Inflammatory macrophage (primary cell): ENCODE results near the gene ATP9B.

Experiments used
- DNase-seq, 2 donors: peaks; one replicate each; pipeline ENCODE4 v3.0.0-alpha.2; 2020 to 2022

The ATP9B gene

GRCh38 chr18:79399275-79400081 is 330.3 kb downstream of the ATP9B start:
- peak in 1 of 2 donors; percentile 40 for DNase-seq

- DNase-seq: peak; percentile 28 to 70
These were observed 330.9 kb downstream of the ATP9B start for GRCh38 chr18:79400091-79400590.

GRCh38 chr18:79400591-79401381 is 331.6 kb downstream of the ATP9B start:
- no peak for DNase-seq

GRCh38 chr18:79401494-79402208 is 332.5 kb downstream of the ATP9B start:
- no peak for DNase-seq

- no peak for DNase-seq
These were observed 333.0 kb downstream of the ATP9B start for GRCh38 chr18:79402209-79402576.

GRCh38 chr18:79402977-79403722 is 334.0 kb downstream of the ATP9B start:
- peak; percentile 60 to 61 for DNase-seq

GRCh38 chr18:79403723-79404566 is 334.8 kb downstream of the ATP9B start:
- DNase-seq: no peak

- DNase-seq: no peak
These were observed 335.3 kb downstream of the ATP9B start for GRCh38 chr18:79404567-79404910.

GRCh38 chr18:79405019-79405780 is 336.0 kb downstream of the ATP9B start:
- no peak for DNase-seq

GRCh38 chr18:79405781-79406575 is 336.8 kb downstream of the ATP9B start:
- DNase-seq: peak; percentile 71 to 85

- no peak for DNase-seq
These were observed 337.5 kb downstream of the ATP9B start for GRCh38 chr18:79406708-79407107.

- DNase-seq: no peak
These were observed 340.1 kb downstream of the ATP9B start for GRCh38 chr18:79409313-79409712.

GRCh38 chr18:79410171-79410641 is 341.0 kb downstream of the ATP9B start:
- DNase-seq: no peak

- DNase-seq: no peak
These were observed 341.8 kb downstream of the ATP9B start for GRCh38 chr18:79410731-79411613.

- no peak for DNase-seq
These were observed 342.7 kb downstream of the ATP9B start for GRCh38 chr18:79411614-79412526.

- DNase-seq: peak in 1 of 2 donors; percentile 26
These were observed 343.8 kb downstream of the ATP9B start for GRCh38 chr18:79413025-79413424.

- no peak for DNase-seq
These were observed 344.2 kb downstream of the ATP9B start for GRCh38 chr18:79413426-79413825.
